Cardiac ventricle fibroblast (primary cell): ENCODE measurements around the gene PEA15. TPM values are rescaled to one million over a fixed set of nuclear protein-coding genes. Genes with fewer than 3 reads are reported as not detected.

Source experiments
- total RNA-seq: library from RNA; depleted of rRNA; stranded (reverse); fragments of >200 nt; gene quantifications from 2 replicates; pipeline ENCODE4 v1.2.3, GENCODE V29; 2015

The PEA15 gene, protein sequence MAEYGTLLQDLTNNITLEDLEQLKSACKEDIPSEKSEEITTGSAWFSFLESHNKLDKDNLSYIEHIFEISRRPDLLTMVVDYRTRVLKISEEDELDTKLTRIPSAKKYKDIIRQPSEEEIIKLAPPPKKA
- 81.7 and 87.2 TPM in 2 replicates for total RNA-seq

GRCh38 chr1:160205242-160206035 lies at the start of gene PEA15:
Gene PEA15, plus strand, starts transcription at chr1:160205384. Its CDS starts 6,161 bp downstream, at chr1:160211545.

DNA sequence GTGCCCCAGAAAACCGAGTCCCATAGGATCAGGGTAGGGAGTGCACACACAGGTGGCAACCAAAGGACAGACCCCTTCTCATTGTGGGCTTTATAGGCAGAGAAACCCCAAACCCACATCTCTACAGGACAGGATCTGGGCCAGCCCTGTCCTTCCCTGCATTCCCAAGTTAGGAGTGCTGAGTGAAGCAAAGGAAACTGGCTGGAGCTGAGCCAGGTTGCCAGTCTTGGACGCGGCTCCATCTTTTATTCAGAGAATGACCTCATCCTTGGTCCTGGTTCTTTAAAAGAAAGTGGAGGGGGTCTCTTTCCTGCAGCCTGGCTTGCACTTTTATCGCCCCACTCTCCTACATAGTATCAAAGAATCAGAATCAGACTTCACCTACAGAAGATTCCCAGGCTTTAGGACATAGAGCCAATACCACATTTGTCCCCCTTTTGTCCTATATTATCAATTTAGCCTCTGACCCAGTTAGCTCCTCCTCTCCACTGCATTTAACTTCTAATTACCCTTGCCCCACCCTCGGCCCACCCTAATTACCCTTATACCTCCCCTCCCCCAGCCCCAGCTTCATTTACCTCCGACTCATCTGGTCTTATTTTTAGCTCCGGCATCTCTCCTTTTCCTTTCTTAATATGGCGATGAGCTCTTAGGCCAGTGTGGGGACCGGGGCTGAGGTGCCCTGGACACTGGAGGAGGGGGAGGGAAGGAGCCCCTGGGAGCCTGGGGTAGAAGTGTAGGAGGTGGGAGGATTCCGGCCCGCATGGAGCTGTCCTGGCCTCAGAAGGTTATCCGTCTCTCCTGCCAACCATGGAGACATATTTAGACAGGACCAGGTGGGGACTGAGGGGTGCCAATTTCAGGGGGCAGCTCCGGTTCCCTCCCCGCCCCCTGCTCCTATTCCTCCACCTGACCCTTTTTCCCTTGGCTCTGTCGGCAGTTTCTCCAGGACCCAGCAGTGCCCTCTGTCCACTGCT lies 15.2 kb upstream of the PEA15 start, which contains the start of gene CASQ1:
CASQ1 (plus strand) TSS at position 927 of the 977 bp plus-strand sequence. CDS start 177 bp downstream, outside the sequence.

DNA sequence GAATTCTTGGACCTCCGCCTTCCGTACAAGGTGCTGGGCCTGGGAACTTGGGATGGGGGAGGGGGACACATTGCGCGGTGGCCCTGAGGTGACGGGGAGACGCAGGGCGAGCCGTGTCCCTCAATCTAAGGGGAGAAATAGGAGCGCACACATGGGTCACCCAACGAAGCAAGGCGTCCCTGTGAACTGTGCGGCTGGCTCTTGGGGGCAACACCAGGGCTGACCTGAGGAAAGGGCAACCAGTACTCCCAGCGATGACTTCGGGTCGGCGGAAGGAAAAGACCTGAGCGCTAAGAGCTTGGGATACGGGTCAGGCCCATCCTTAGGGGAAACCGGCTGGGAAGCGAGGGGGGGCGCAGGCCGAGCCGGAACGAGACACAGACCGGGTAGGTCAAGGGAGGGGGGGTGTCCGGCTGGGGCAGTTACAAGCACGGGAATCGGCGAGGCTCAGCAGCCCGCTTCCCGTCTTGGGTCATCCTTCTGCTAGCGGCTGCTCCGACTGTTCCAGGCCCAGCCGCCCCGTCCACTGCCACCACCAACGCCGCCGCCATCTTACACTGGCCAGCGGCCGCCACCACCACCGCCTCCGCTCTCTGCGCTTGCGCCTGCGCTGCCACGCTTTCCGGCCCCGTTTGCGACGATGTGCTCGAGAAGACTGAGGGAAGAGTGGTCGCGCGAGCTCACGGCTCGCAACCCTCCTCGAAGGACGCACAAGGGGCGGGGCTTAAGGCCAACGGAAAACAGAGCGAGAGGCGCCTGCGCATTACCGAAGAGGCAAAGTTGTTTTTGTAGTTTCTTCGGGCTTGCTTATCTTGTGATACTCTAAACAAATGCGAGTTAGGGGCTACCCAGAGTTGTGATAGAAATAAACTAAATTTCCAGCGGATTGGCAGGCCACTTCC lies 57.0 kb downstream of the PEA15 start, which contains the start of gene DCAF8:
DCAF8 (minus strand) TSS at position 657 of the 902 bp plus-strand sequence. CDS start 18,541 bp downstream, outside the sequence.

Other genes starting within 250 kb of the PEA15 start
- gene PIGM, start 173.4 kb upstream of the PEA15 start, total RNA-seq = 2.3 and 4.0 TPM in 2 replicates
- gene KCNJ10, start 135.2 kb upstream of the PEA15 start, total RNA-seq = not detected in 2 replicates
- not detected in 2 replicates for gene KCNJ9, start 123.8 kb upstream of the PEA15 start, total RNA-seq
- gene IGSF8, start 106.8 kb upstream of the PEA15 start, total RNA-seq = 10.4 and 11.4 TPM in 2 replicates
- gene ATP1A2, start 89.6 kb upstream of the PEA15 start, total RNA-seq = 1.4 and 1.8 TPM in 2 replicates
- gene ATP1A4, start 53.8 kb upstream of the PEA15 start, total RNA-seq = not detected in 2 replicates
- not detected in 2 replicates for gene CASQ1, start 14.8 kb upstream of the PEA15 start, total RNA-seq
- 54.7 and 56.3 TPM in 2 replicates for gene DCAF8, start 57.2 kb downstream of the PEA15 start, total RNA-seq
- 47.3 and 56.5 TPM in 2 replicates for gene PEX19, start 79.7 kb downstream of the PEA15 start, total RNA-seq
- gene COPA, start 137.9 kb downstream of the PEA15 start, total RNA-seq = 165 and 166 TPM in 2 replicates
- gene NCSTN, start 138.0 kb downstream of the PEA15 start, total RNA-seq = 75.6 and 89.0 TPM in 2 replicates
- gene NHLH1, start 161.7 kb downstream of the PEA15 start, total RNA-seq = not detected in 2 replicates
- gene VANGL2, start 195.2 kb downstream of the PEA15 start, total RNA-seq = 0.20 and 1.6 TPM in 2 replicates